Measurements from ENCODE around the gene PTPRN2.

GRCh38 chr7:157849726-157850125 is 737.9 kb downstream of the PTPRN2 start:
- TF ChIP-seq CTCF (IDR thresholded peaks at IDR 0.05): no peak
- no peak for TF ChIP-seq REST (IDR thresholded peaks at IDR 0.05; ENCODE audit: insufficient read depth in 1 of 2, low read depth in 2 of 2, low read length in 1 of 2)
- TF ChIP-seq POLR2AphosphoS5 (IDR thresholded peaks at IDR 0.05; ENCODE audit: low read depth, low read length): no peak
- TF ChIP-seq SIN3A (IDR thresholded peaks at IDR 0.05; ENCODE audit: borderline replicate concordance, insufficient read depth, low read depth, low read length): no peak
- TF ChIP-seq TCF7L2 (IDR thresholded peaks at IDR 0.05; ENCODE audit: low read depth, low read length): no peak
